NCI-H748 (cell line): ENCODE data around the gene AMOTL1.
"Not testable (repeated sequence)": the region's sequence is repeated elsewhere in the genome, so short reads cannot be mapped to it uniquely, and the experiment has no call there.

Experiments used
- DNase-seq: peaks from one replicate; lab custom pipeline; 2025; ENCODE audit not compliant: unreplicated experiment; lab: John Stamatoyannopoulos, UW

The AMOTL1 gene

DNA sequence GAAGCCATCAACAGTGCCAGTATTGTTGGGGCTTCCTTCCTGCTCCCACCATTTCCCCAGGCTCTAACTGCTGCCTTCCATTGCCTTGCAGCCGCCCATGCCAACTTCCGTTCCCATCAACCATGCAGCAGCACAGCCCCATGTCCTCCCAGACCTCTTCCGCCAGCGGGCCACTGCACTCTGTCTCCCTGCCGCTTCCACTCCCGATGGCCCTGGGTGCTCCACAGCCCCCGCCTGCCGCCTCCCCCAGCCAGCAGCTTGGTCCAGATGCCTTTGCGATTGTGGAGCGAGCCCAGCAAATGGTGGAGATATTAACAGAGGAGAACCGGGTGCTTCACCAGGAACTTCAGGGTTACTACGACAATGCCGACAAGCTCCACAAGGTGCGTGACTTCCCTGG is 53.3 kb downstream of the AMOTL1 start:
- no peak for DNase-seq

DNA sequence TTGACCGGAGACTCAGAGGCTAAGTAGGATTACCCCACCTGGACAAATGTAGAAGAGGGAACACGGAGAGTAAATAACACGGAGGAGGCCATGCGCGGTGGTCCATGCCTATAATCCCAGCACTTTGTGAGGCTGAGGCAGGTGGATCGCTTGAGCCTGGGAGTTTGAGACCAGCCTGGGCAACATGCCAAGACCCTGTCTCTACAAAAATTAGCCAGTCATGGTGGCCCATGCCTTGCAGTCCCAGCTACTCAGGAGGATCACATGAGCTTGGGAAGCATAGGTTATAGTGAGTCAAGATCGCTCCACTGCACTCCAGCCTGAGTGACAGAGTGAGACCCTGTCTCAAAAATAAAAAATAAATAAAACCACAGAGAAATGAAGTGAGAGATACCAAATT is 53.9 kb downstream of the AMOTL1 start:
- DNase-seq = no peak

DNA sequence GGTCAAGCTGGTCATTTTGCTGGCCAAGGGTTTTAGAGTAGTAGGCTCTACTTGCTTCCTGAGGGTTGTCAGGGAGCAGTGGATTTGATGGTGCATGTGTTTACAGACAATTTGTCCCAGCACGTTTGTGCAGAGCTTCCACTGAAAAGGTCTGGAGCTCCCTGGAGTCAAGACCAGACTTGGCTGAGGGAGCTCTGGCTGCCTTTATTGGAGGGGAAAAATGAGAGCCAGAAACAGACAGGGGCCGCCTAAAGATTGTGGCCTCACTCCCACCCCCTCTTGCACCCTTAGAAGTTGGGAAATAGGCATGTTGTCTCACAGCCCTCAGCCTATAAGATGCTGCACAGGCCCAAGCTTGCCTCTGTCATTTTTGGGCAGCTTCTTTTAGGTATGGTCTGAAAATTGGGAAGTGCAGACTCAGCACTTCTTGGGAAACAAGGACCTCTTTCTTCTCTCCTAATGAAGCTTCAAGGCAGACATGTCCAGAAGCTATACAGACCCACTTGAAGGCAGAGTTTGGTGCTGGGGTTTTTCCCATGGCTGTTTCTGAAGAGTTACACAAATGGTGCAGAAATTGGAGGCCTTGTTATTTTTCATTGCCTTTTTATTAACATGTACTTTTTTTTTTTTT is 55.1 kb downstream of the AMOTL1 start:
- DNase-seq = no peak

DNA sequence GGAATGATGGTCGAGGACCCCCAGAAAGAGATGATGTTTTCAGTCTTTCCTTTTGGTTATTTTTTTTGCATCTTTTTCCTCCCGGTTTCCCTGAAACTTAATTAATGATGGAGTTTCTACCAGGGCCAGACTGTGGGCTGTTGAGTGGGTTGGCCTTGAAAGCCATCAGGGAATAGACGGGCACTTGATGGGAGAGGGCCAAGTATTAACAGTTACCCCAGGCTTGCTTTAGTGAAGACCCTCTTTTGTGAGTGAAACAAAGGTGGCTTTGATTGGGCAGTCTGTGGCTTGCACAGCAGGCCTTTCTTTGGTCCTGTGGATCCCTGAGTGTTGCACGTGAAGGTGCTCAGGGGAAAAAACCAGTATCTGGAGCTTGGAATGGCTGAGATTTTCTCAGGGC is 56.9 kb downstream of the AMOTL1 start:
- DNase-seq = no peak

DNA sequence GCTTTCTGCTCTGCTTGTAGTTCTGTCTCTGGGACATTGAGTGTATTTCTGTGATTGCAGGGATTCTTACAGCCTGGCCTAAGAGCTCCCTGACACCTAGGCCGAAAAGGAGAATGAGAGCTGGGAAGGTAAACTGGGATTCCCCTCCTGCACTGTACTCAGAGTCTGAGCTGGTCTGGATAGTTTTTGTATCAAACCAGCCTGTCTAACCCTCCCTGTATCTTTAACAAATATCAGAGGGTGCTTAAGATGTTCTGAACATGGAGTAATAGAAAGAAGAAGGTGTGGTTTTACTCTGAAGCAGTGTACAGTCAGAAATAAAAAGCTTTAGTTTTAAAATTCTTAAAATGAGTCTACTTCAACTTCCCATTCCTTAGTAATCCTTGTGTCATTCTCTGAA is 57.3 kb downstream of the AMOTL1 start:
- DNase-seq = no peak

DNA sequence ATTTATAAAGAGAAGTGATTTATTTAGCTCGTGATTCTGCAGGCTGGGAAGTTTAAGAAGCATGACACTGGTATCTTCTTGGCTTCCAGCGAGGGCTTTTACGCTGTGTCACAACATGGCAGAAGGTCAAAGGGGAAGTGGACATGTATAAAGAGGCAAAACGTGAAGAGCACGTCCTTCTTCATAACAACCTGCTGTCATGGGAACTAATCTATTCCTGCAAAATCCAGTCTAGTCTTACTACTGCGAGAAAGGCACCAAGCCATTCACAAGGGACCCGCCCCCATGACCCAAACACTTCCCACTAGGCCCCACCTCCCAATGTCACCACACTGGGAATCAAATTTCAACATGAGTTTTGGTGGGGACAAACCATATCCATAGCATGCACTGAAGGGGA is 58.3 kb downstream of the AMOTL1 start:
- DNase-seq = peak; percentile 24

DNA sequence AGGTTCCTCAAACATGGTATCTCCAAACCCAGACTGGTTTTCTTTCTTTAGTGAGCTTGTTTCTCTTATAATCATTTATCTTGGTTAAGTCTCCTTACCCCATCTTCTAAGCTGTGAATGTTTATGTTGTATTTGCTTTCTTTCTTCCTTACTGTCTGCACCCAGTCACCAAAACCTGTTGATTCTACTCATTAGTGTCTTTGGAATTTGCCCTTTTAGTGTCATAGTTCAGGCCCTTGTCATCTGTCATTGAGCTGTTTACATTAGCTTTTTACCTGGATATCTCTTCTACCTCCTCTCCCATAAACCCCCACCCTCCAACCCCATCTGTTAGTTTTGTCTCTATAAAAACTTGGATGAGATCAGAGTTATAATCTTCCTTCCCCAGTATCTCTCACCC is 59.9 kb downstream of the AMOTL1 start:
- no peak for DNase-seq

DNA sequence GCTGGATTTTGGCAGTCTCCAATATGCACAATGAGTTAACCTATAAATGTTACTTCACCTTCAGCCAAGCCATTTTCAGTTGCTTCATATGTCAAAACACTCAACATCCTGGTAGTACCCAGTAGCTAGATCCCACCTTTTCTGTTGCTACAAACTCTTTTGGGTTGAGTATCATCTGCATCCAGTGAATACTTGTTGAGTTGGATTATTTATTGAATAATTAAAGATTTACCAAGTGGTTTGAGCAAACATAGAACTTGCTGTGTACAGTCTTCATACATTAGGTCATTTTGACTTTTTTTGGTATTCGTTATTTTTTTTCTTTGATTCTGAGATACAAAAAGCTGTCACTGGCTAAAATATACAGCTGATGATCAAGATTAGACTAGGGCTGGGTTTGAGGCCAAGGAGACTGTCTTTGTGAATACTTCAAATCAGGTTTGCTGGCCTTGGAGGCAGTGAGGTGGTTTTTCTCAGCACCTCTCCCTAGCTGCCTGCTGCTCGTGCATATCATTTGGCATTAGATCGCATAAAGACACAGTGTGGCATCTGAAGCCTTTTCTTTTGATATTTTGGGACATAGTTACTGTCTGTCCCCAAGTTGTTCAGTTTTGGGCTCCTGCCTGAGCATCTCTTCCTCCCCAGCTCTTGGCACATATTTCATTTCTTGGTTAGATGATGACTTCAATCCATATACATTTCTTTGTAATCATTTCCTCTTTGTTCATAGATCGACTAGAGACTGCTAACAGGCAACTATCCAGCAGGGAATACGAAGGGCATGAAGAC is 62.8 kb downstream of the AMOTL1 start:
- DNase-seq = no peak

DNA sequence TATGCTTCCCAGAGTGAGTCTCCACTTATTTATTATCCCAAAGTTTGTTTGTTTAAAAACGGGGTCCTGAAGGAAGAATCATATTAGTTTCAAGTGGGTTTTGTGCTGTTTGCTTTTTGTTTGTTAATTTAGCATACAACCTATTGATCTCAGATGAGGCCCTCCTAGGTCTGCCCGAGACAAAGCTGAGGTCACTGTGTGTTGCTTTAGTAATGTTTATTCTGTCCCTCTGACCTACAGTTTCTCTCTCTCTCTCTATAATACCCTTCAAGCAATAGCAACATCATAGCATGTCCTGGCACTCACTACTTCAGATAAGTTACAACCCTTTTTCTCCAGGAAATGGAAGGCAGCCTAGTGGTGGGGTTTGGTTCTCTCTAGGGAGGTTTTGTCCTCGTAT is 63.4 kb downstream of the AMOTL1 start:
- no peak for DNase-seq

DNA sequence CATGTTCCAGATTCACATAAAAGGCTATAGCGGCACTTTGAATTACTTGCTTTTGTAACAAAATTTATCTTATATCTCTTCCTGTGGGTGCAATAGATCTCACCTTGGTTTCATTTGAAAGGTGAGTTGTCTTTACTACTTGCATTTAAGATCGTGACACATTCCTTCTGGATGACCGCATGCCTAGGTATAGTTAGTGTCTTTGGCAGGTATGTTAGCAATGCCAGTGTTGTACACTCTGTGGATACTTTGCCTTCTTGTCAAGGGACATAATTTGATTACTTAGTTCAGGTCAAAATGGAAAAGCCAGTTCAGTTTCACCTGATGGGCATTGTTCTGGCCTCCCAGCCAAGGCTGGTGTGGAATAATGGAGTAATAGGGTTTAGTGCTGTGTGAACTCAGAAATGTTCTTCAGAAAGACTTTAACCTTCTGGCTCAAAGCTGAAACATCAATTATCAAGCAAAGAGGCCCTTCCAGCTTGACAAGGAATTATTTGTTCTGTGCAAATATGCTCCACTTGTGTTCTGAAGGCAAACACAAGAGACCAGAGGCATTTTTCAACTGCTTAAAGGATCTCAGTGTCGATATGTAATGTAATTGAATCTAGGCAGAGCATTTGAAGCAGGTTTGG is 64.6 kb downstream of the AMOTL1 start:
- no peak for DNase-seq

DNA sequence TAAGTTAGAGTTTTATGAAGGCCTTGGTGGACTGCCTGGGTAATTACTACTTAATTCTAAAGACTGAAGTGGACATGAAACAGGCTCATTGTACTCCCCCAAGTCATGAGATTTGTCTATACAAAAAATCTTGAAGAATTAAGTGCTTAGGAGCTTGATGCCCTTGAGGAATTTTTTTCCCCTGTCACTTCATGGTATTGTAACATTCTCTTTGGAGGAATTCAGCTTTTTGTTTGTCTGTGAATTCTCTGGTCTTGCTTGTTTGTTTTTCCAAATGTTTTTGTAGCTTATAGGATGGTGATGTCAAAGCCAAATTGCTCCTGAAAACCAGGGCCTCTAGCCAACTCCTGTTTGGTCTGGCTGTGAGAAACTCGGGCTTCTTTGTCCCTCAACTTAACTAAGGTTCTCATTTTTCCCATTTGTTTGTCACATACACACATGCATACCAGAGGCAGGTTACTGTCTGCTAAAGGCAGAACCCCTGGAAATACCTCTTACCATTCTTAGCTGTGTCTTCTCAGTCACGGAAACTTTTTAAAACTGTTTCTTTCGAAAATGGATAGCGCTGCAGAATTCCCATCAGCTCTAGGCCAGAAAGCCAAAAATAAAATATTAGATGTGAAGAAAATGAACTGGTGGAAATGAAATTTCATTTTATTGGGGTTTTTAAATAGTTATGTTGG is 66.9 kb downstream of the AMOTL1 start:
- no peak for DNase-seq

DNA sequence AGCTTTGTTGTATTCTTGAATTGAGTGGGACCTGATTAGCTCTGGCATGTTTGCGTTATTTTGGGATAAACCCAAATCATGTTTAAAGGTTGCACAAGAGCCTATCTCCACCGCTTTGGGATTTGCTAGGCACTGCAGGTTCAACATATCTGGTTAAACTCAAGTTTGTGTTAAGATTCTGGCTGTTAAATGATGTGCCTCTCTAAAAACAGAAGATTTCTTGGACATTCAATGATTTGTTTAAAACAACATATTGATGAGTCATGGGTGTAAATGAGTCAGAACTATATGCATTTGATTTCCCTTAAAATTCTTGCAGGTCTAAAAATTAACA is 67.4 kb downstream of the AMOTL1 start:
- DNase-seq = no peak

DNA sequence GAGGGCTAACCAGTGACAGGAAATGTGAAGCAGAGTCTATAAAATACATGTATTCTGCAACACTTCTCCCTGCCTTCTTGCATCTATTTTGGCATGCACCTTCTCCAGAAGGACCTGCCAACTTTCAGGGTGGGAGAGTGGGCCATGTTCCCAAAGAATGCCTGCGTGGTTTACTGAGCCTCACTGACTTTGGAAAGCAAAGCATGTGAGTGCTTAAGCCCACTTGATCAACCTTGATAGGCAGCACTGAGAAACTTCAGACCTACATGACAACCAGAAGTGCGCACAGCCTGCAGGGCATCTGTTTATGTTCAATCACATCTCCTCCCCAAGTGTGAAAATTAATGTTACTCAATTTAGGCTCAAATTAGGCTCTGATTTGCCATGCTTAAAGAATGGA is 69.2 kb downstream of the AMOTL1 start:
- DNase-seq = peak; percentile 5

DNA sequence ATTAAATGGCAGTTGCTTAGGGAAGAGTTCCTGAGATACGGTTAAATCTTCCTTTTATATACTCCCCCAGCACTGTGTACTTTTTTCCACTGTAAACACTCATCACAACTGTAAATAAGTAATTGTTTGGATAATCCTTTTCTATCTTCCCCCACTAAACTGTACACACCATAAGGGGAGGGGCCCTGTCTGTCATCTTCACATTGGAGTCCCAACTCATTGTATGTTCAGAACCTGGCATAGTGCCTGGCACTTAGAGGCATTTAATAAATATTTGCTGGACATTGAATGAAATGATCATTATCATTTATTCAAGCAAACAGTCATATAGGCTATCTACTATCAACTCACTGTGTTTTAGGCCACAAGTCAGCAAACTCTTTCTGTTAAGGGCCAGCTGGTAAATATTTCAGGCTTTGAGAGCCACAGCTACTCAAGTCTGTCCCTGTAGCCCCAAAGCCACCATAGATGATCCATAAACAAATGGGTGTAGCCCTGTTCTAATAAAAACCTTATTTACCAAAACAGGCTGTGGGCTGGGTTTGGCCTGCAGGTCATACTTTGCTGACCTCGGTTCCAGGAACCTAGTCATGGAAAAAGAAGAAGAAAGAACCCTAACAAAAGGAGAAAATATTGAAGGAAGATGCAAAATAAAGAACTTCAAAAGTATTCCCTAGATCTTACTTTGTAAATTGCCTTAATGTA is 70.0 kb downstream of the AMOTL1 start:
- peak; percentile 91 for DNase-seq

DNA sequence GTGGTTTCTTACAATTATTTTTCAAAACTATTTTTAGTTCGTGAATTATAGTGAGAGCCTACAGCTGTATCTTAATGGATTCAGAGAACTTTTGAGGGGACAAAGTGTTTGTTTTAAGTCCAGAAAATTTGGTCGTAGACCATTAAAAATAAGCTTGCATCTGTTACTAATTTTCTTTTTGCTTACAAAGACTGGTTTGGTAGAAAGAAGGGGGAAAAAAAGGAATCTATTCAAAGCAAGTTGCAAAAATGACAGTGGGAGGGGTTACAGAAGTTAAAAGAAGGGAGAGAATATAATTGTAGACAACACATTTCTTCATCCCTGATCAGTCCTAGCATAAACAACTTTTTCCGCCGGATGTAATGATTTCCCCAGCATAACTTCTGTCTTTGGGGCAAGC is 72.1 kb downstream of the AMOTL1 start:
- DNase-seq = no peak

DNA sequence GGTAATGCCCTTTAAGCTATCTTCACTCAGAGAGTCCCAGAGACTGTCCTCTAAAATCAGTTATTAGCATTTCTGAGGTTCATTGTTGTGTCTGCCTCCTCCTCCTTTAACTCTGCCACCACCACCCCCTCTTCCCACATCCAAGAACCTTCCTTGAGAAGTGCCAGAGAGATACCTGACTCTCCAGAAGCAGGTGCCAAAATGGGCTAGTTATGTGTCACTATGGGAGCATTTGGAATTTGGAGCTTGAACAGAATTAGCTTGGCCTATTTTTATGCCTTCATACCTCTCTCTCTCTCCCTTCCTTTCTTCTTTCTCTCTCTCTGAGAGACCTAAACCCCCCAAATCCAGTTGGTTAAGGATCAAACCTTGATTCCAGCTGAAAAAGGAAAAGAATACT is 75.9 kb downstream of the AMOTL1 start:
- no peak for DNase-seq

DNA sequence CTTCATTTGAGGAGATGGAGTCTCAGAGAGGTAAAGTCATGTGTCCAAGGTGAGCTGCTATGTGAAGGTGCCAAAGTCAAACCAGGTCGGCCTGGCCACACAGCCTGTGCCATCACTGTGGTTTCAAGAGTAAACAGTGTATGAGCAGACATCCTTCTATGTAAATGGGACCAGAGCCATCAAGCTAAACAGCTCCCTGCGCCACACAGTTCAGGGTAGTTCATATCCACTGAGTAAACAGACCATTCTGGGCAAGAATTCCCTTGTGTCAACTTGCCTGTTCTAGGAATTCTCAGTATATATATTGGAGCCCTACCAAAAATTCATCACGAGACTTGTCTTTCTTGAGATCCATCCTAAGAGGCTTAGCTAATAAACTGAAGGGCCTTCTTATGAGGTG is 77.5 kb downstream of the AMOTL1 start:
- DNase-seq = no peak

DNA sequence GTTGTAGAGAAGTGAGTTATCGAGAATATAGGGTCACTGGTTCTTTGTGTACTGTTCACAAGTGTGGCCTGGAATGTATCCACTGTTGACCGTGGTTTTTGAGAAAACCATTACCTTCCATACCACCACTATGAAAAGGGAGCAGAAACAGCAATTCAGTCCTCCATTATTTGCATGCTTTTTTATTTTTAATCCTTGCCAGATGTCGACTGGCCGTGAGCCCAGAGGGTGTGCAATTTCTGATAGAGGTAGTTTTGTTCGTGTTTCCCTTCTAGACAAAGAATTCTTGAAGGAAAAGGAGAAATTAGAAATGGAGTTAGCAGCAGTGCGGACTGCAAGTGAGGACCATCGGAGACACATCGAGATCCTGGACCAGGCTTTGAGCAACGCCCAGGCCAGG is 81.7 kb downstream of the AMOTL1 start:
- DNase-seq = no peak

DNA sequence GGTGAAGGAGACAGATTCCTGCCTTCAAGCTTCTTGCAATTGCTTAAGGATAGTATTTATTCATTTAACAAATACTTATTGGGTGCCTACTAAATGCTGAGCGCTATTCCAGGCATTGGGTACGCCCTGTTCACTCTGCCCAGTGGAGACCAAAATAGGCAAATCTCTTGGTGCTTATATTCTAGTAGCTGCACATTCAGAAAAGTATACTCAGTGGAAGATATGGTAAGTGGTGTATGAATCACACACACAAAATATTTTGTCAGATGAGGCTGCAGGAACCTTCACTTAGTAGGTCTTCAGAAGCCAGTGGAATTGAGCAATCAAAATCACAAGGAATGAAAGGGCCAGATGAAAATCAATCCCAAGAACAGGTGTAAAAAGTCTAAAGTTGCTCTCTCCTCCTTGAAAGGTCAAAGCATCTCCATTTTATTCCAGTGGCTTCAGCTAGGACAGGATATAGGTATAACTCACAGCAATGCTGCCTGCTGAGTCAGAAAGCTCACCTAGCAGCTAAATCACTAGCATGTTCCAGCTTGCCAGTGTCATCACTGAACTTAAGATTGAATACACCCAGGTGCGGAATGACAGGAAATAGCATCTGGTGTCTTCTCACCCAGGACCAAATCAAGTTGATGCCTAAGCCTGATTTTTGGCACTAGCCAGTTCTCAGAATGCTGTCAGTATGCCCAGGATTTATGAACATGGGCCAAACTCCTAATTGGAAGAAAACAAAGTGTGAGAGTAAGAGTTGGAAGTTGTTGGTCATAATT is 83.9 kb downstream of the AMOTL1 start:
- no peak for DNase-seq

DNA sequence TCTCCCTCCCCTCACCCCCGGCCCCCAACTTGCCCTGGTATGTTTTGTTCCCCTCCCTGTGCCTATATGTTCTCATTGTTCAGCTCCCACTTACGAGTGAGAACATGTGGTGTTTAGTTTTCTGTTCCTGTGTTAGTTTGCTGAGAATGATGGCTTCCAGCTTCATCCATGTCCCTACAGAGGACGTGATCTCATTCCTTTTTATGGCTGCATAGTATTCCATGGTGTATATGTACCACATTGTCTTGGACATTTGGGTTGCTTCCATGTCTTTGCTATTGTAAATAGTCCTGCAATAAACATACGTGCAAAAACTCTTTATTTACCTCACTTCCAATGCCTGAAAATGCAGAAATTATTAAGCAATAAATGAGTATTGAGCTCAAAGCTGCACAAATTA is 85.1 kb downstream of the AMOTL1 start:
- DNase-seq = not testable (repeated sequence)

DNA sequence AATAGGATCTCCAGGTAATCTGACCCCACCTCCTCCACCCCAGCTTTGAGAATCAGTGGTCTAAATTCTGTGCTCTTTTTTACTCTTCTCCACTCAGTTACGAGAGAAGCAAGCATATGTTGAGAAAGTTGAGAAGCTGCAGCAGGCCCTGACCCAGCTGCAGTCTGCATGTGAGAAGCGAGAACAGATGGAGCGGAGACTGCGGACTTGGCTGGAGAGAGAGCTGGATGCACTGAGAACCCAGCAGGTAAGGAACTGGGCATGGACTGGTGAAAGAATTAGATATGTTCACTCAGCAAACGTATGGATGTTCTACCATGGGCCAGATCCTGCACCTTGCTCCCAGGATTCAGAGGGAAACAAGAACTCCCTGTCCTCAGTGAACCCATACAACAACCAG is 85.7 kb downstream of the AMOTL1 start:
- no peak for DNase-seq
